HG02852 (cell line): Measurements from ENCODE around the gene ZNF544.
"Not testable (repeated sequence)": the region's sequence is repeated elsewhere in the genome, so short reads cannot be mapped to it uniquely, and the experiment has no call there.

Experiments used
- ATAC-seq: cut with Tn5 transposase; IDR thresholded peaks from one replicate; pipeline ENCODE4 v1.9.1; 2021; ENCODE audit warnings: mild to moderate bottlenecking, moderate library complexity; ENCODE audit not compliant: unreplicated experiment

The ZNF544 gene

GRCh38 chr19:58252102-58252685 is 23.5 kb downstream of the ZNF544 start:
- ATAC-seq = no peak

GRCh38 chr19:58258259-58258658 is 29.5 kb downstream of the ZNF544 start:
- ATAC-seq = not testable (repeated sequence)

DNA sequence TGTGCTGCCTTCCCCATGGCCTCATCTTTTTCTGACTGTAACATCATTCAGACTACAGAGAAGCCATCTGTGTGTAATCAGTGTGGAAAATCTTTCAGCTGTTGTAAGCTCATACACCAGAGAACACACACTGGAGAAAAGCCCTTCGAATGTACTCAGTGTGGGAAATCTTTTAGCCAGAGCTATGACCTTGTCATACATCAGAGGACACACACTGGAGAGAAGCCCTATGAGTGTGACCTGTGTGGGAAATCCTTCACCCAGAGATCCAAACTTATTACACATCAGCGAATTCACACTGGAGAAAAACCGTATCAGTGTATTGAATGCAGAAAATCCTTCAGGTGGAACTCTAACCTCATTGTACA is 32.9 kb downstream of the ZNF544 start:
- ATAC-seq = no peak

- no peak for ATAC-seq
Measured at GRCh38 chr19:58261968-58262921, 33.5 kb downstream of the ZNF544 start.

DNA sequence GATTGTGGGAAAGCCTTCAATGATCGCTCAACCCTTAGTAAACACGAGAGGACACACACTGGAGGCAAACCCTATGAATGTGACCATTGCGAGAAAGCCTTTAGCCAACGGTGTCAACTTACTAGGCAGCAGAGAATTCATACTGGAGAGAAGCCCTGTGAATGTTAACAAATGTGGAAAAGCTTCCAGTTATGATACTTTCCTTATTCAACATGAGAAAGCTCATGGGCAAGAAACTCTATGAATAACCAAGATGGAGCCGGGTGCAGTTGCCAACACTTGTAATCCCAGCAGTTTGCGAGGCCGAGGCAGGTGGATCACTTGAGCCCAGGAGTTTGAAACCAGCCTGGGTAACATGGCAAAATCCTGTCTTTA is 34.2 kb downstream of the ZNF544 start:
- ATAC-seq = no peak

DNA sequence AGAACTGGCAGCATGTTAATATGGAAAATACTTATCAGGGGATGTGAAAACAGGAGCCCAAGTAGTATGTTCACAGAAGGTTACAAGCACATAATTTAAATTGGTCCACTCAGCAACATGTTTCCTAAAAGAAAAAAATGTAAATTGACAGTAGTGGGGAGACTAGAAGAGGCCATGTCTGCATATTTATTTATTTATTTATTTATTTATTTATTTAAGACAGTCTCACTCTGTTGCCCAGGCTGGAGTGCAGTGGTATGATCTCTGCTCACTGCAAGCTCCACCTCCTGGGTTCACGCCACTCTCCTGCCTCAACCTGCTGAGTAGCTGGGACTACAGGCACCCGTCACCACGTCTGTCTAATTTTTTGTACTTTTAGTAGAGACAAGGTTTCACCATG is 36.4 kb downstream of the ZNF544 start:
- no peak for ATAC-seq

GRCh38 chr19:58268344-58268743 is 39.6 kb downstream of the ZNF544 start:
- no peak for ATAC-seq

- ATAC-seq = no peak
Measured at GRCh38 chr19:58274771-58275201, 46.1 kb downstream of the ZNF544 start.

GRCh38 chr19:58275564-58275963 is 46.9 kb downstream of the ZNF544 start:
- no peak for ATAC-seq

GRCh38 chr19:58277197-58277596 is 48.5 kb downstream of the ZNF544 start:
- no peak for ATAC-seq

DNA sequence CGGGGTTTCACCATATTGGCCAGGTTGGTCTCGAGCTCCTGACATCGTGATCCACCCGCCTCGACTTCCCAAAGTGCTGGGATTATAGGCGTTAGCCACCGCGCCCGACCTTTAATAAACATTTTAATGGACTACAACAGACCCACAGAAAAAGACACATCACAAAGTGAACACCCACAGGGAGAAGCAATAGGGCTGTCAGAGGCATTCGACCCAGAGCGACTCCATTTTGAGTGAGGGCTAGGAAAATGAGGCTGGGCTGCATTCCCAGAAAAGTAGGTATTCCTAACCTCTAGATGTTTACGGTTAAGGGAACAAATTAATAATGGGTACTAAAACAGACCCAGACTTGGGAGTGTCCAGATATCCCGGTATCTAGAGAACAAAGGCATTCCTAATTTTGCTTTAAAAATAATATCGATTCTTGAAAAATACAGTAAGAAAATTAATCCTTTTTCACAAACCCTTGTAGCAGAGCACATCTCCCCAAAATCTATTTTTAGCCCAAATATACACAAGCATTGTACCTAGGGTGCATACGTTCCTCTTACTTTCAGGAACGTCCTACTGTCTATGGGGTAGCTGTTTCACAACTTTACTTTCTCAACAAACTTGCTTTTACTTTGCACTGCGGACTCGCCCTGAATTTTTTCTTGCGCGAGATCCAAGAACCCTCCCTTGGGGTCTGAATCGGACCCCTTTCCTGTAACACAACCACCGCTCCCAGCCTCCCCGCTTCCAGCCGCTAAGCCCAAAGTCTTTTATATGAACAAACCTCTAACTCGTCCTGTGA is 49.2 kb downstream of the ZNF544 start:
- no peak for ATAC-seq

GRCh38 chr19:58278541-58279041 is 49.9 kb downstream of the ZNF544 start, which contains the start of gene ZNF8:
Gene ZNF8 (plus strand): TSS chr19:58278955. CDS start chr19:58279082, 127 bp downstream.
- peak; percentile 96 for ATAC-seq

- peak; percentile 34 for ATAC-seq
Measured at GRCh38 chr19:58279042-58279924, 50.6 kb downstream of the ZNF544 start.

DNA sequence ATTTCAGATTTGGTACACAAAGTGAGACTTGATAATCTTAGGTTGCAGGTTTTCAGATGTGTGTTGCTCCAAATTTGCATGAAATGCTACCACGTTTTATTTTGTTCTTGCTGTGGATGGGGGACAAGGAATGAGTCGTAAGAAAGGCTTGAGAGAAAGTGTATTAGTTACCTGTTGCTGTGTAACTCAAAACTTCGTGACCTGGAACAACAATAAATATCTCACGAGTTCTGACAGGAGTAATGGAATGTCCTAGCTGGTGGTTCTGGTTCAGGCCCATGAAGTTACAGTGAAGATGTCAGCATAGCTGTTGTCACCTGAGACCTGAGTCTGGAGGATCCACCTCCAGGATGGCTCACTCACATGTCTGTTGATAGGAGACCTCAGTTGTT is 51.2 kb downstream of the ZNF544 start:
- ATAC-seq = no peak

DNA sequence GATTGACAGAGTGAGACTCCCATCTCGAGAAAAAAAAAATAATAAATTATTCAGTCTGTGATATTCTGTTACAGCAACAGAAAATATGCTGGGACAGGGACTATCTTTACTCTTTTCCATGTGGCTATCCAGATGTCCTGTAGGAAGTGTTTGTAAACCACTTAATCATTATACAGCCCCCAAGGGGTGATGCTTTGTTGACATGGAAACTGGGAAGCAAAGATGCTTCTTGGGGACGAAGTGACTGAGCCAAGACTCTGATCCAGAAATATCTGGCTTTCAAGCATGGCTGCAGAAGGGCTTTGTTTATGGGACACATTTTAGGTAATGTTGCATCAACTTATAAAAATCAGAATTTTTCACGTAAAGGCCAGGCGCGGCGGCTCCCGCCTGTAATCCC is 55.5 kb downstream of the ZNF544 start:
- no peak for ATAC-seq

GRCh38 chr19:58291943-58292342 is 63.2 kb downstream of the ZNF544 start:
- no peak for ATAC-seq

DNA sequence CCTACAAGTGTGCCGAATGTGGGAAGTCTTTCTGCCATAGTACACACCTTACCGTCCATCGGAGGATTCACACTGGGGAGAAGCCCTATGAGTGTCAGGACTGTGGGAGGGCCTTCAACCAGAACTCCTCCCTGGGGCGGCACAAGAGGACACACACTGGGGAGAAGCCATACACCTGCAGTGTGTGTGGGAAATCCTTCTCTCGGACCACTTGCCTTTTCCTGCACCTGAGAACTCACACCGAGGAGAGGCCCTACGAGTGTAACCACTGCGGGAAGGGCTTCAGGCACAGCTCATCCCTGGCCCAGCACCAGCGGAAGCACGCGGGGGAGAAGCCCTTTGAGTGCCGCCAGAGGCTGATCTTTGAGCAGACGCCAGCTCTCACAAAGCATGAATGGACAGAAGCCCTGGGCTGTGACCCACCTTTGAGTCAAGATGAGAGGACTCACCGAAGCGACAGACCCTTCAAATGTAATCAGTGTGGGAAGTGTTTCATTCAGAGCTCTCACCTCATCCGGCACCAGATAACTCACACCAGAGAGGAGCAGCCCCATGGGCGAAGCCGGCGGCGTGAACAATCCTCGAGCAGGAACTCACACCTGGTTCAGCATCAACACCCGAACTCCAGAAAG is 66.1 kb downstream of the ZNF544 start:
- ATAC-seq = no peak

DNA sequence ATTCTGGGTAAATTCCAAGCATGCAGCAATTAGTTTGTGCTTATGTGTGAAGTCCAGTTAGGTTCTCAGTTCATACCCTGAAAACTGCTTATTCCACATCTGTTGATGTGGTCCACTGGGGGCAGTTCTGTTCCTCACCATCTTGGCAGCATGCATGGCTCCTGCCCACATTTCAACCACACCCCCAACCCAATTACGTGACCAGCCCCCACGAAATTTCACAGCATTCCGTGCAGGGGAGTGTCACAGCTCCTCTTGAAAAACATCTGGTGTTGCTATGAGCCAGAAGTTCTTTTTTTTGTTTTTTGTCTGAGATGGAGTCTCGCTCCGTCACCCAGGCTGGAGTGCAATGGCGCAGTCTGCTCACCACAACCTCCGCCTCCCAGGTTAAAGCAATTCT is 67.4 kb downstream of the ZNF544 start:
- no peak for ATAC-seq

GRCh38 chr19:58300620-58301019 is 71.9 kb downstream of the ZNF544 start:
- ATAC-seq = no peak

DNA sequence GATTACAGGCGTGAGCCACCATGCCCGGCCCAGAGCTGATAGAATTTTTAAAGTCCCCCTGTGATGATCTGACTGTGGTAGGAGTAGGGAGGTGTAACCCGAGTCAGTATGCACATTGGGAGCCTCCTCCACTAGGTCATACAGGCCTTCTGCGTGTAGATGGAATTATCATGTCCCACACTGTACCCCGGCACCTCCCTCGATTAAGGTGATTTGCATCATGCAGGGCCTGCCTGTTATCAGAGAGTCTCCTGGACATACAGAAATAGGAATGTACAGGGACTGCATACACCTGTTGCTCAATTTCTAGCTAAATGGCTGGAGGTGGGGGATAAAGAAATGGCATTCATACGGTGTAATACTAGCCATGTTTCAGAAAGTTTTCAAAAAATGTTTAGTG is 75.5 kb downstream of the ZNF544 start:
- no peak for ATAC-seq
